ENCODE results near the gene RASGRP3.

Gene RASGRP3

DNA sequence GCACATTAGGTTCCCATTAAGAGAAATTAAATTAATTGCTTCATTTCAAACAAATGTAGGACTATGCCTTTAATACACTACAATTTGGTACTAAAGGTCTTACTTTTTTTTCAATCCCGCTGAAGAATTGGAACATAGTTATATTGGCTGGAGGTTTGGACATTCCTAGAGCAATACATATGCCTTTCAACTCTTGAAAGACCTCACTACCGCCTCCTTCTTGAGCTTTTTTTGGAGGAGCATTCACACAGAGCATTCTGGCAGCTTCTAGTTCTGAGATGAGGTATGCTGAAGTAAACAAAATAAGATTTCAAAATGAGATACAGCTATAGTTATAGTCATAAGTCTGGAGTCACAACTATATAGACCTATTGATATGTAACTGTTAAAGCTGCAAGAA lies 111.8 kb downstream of the RASGRP3 start:
- DNase-seq: no peak

DNA sequence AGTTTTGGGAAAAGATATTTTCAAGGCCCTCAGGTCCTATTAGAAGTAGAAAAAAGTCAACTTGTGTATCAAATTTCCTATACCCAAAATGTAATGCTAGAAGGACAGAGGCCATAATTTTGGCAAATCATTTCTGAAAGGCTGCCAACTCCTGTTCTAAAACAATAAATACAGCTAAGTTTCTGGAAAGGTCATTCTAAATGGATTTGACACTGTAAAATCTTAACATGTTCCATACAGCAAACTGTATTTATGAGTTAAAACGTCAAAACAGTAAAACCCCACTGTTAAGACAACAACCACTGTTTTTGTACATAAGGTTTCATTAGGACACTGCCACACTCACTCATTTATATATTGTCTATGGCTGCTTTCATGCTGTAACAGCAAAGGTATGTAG lies 113.0 kb downstream of the RASGRP3 start:
- no peak for DNase-seq

DNA sequence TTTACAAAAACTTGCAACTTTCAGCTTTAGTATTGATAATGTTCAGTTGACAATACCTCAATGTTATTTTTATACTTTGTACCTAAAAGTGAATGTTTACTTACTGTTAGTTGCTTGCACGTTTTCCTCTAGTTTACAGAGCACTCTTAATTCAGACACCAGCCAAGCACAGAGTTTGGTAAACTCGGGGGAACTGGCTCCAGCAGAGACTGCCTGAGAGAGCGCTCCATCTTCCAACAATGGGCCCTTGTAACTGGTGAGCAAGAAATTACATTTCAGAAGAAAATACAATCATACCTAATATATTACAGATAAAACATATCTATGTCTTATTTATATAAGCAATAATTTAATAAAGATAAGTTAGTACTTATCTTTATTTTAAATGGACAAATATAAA lies 118.9 kb downstream of the RASGRP3 start:
- peak in 1 of 2 donors; percentile 23 for DNase-seq

DNA sequence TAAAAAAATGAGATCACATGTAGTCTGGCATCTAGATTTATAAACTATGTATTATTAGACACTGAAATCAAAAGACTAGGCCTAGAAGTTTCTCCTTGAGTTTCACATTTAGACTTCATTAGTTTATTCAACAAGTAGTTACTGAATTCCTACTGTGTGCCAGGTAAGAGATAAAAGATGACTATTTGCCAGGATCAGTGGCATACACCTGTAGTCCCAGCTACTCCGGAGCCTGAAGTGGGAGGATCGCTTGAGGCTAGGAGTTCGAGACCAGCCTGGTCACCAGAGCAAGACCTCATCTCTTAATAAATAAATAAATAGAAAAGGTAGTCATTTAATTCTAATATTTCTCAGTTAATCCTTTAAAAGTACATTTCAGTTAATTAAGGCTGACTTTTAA lies 120.6 kb downstream of the RASGRP3 start:
- DNase-seq: no peak

DNA sequence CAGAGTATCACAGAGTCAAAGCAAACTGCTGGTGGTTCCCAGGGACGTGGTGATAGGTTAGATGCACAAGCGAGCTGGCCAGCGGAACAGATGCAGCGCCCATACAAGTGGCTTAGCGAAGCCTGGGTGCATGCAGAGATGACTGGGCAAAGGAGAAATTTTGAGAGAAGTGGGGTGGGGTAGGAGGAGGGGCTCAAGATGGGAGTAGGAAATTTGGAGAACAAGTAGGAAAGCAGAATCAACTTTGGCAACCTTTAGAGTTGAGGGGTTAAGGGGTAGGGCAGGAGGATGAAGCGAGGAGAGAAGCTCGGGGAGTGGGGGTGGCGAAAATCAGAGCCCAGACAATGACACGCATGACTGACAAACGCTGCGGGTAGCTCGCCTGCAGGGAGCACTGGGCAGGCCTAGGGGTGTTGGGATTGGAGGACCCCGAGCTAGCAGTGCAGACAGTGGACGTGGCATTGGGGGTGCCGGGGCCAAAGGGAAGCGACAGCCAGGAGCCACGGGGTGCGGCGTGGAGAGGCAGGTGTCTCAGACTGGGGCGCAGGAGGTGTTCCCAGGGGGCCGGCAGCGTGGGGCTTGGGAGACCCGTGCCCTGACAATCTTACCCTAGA lies 122.2 kb downstream of the RASGRP3 start:
- DNase-seq: no peak

DNA sequence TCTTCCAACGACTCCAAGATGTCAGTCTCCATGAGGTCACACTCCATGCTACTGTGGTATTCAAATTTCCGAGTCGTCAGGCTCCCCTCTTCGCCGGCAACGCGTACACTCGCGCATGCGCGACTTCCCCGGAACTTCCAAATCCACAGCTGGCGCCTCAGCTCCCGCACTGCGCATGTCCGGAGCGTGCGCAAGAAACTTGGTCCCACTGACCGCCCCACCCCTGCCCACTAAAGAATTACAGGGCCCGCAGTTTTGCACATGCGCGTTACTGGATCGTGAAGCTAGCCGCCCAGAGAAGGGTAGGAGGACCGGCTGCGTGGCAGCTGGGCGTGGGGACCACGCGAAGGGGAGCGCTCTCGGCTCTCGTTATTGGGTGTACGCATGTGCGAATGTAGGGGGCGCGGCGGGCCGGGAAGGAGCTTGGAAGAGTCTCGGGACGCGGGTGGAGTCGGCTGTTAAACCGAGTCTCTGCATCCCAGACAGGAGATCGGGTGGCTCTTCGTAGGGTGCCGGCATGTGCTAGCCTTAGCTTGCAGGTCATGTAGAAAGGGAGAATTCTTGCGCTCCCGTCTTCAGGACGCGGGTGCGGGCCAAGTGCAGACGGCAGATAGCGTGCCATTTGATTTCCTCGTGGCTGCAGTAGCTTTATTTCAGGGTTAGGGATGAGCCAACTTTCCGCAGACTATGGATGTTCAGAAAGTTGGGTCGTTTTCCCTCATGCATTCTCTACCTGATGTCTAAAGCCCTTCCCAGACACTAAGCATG lies 122.9 kb downstream of the RASGRP3 start, which contains the start of gene FAM98A:
Gene FAM98A, minus strand, starts transcription at position 125 of the 768 bp plus-strand sequence. Its CDS starts 78 bp downstream, at position 47.
- DNase-seq: peak; percentile 97 to 98

DNA sequence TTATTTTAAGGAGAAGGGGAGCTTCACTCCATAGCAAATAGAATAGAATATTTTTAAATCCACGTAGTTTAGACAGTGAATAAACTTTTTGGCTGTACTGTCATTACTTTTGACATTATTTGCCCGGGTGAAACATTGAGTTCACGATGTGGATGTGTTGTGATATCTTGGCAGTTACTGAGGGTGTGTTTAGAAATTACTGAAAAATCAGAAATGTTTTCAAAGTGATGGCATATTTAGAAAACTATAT lies 123.4 kb downstream of the RASGRP3 start:
- DNase-seq: no peak

DNA sequence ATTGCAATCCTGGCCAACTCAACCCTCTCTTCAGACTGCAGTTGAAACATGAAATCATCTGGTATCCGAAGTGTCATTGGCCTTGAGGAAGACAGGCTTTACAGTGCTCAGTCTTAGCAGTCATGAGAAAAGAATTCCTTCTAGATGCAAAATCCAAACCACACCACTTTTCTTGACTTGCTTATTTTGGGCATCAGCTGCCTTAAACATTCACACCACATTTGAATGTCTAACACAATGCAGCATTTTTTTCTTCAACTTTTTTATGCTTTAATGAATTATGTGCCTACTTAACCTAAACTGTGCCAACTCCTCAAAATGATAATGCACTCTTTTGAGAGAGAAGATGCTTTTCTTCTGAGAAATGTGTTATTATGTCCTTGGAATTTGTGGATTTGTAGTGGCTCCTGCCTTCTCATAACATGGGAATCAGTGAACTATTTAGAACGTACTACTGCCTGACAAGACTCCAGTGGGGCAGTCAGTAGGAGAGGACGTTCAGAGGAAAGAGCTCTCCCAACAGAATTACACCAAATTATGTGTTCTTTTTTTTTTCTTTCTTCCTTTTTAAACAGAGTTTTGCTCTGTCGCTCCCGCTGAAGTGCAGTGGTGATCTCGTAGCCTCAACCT lies 125.9 kb downstream of the RASGRP3 start:
- DNase-seq: no peak

DNA sequence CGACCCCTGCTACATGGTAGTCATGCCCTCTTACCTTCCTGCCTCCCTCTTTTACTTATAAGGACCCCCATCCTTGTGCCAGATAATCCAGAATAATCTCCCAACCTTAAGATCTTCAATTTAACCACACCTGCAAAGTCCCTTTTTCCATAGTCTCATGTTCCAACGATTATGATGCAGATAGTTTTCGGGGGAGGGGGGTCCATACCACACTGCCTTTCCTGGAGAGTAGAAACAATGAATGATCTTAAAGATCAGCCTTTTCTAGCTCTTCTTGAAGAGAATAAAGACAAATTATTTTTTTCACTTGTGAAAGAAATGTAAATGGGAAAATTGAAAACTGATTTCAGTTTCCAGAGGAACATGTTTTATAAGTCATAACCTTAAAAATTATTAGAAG lies 127.0 kb downstream of the RASGRP3 start:
- DNase-seq: no peak

DNA sequence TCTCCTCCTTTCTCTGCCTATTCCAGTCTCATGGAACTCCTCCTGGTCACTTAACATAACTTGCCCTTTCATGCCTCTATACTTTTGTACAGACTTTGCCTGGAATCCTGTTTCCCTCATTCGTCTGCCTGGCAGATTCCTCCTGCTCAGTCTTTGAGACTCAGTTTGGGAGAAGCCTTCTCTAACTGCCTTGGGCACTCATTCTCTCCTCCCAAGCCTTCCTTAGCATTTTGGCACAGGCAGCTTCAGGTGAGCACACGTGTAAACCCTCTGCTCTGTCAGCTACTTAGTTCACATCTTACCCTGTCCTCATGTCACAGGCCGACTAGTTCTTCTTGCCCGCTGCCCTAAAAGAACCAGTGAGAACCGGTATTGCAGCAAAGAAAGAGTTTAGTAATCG lies 128.6 kb downstream of the RASGRP3 start:
- no peak for DNase-seq

DNA sequence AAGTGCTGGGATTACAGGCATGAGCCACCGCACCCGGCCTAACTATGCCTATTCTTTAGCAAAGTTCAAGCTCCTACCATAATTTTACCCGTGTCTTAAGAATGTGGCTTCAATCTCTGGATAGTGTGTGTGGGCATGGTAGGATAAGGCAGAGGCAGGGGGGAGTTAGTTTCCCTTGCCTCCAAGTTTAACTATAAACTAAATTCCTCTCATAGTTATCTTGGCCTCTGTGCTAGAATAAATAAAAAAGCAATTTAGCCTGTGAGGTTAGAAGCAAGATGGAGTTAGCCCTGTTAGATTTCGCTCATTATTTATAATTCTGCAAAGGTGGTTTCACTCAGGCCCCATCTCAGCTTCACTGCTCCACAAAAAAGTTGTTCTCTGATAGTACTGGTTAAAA lies 129.7 kb downstream of the RASGRP3 start:
- no peak for DNase-seq

DNA sequence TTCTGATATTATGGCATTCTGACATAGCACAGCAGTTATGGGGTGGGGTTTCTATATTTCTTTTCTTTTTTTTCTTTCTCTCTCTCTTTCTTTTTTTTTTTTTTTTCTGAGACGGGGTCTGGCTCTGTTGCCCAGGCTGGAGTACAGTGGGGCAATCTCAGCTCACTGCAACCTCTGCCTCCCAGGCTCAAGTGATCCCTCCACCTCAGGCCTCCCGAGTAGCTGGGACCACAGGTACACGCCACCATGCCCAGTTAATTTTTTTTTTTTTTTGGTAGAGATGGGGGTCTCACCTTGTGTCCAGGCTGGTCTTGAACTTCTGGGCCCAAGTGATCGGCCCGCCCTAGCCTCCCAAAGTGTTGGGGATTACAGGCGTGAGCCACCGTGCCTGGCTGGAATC lies 130.2 kb downstream of the RASGRP3 start:
- DNase-seq: no peak

DNA sequence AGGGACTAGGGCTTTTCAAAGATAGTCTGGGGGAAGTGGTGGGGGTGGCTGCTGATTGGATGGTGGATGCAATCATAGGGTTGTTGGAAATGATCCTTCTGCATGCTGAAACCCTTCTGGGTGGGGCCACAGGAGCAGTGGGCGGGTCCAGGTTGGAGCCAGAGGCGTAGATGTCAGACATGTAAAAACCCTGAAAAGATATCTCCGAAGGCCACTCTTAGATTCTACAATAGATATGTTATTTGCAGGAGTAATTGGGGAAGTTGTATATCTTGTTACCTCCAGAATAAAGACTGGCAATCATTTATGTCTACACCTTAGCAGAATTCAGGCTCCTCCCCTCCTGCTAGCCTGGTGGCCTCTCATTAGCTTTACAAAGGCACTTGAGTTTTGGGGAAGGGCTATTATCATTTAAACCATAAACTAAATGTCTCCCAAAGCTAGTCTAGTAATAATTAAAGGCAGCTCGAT lies 130.8 kb downstream of the RASGRP3 start:
- DNase-seq: no peak

DNA sequence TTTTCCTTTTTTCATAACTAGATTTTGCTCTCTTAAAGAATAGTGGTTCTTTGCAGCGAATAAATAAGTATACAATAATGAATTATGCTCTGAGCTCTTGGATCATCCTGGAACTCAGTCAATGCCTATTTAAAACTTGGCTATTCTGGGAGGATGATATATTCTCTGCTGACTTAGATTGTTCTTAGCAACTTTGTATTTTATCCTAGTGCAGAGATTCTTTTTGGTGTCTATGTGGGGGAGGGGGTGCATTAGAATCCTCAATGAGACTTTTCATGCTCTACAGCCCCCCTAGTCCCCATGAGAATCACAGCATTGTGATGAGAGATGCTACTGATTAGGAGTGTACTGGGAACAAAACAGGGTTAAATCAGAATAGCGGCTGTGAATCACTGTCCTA lies 131.5 kb downstream of the RASGRP3 start:
- DNase-seq: no peak

DNA sequence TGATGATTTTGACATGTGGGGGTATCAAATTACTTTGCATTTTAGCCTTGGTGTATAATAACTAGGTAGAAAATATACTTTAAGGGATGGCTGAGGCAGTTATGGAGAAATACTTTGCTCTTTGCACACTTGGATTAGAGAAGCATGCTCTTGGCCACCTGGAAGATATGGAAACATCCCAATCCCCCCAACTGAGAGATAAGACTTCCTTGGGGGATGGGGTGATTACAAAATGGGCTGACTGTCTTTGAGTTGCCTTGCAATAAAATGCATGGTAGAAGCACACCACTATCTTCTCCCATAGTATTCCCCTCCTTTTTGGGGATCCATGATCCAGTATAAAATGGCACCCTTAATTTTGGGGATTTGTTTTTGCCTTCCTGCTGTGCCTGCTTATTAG lies 137.7 kb downstream of the RASGRP3 start:
- no peak for DNase-seq
